HepG2 (cell line): ENCODE data around the gene ETHE1. TPM values are rescaled to one million over a fixed set of nuclear protein-coding genes. Genes with fewer than 3 reads are reported as not detected.

Experiments used
- AKNA ChIP-seq: sonication (generic); formaldehyde crosslinking; IDR thresholded peaks from 2 replicates; pipeline ENCODE4 v1.4.0; 2020; ENCODE audit warnings: missing genetic modification reagents, borderline replicate concordance
- ATAD3A ChIP-seq: sonication (generic); formaldehyde crosslinking; IDR thresholded peaks from 2 replicates; pipeline ENCODE4 v1.4.0; 2020; ENCODE audit warnings: missing genetic modification reagents
- CC2D1A ChIP-seq: sonication (generic); formaldehyde crosslinking; IDR thresholded peaks from 2 replicates; pipeline ENCODE4 v1.8.1; 2023; ENCODE audit warnings: mild to moderate bottlenecking, missing genetic modification reagents
- CREM ChIP-seq, 2 experiments: sonication (generic) in 1 of 2; formaldehyde crosslinking in 1 of 2; IDR thresholded peaks; 2 replicates each; pipeline versions ENCODE4 v1.4.0 to v1.6.1; 2016 to 2020; ENCODE audit warnings: antibody characterized with exemption in 1 of 2, mild to moderate bottlenecking in 1 of 2, missing genetic modification reagents in 1 of 2
- HOXD1 ChIP-seq: sonication (generic); formaldehyde crosslinking; IDR thresholded peaks from 2 replicates; pipeline ENCODE4 v1.5.0; 2020; ENCODE audit warnings: missing genetic modification reagents
- MLLT10 ChIP-seq: sonication (generic); formaldehyde crosslinking; IDR thresholded peaks from 2 replicates; pipeline ENCODE4 v1.4.0; 2020; ENCODE audit warnings: missing genetic modification reagents
- STAT6 ChIP-seq: sonication (generic); formaldehyde crosslinking; IDR thresholded peaks from 2 replicates; pipeline ENCODE4 v1.4.0; 2020; ENCODE audit warnings: missing genetic modification reagents, mild to moderate bottlenecking, borderline replicate concordance
- ZBTB10 ChIP-seq: sonication (generic); formaldehyde crosslinking; IDR thresholded peaks from 2 replicates; pipeline ENCODE4 v1.4.0; 2020; ENCODE audit warnings: missing genetic modification reagents, borderline replicate concordance
- ZBTB33 ChIP-seq: sonication (generic); formaldehyde crosslinking; IDR thresholded peaks from 2 replicates; pipeline ENCODE4 v1.4.0; 2020; ENCODE audit warnings: missing genetic modification reagents
- ZNF782 ChIP-seq: sonication (generic); formaldehyde crosslinking; IDR thresholded peaks from 2 replicates; pipeline ENCODE4 v1.4.0; 2020; ENCODE audit warnings: missing genetic modification reagents, mild to moderate bottlenecking, borderline replicate concordance
- polyA plus RNA-seq, 8 experiments: library from polyadenylated mRNA; depleted of rRNA in 3 of 8; stranded (reverse) in 7 of 8; unstranded in 1 of 8; fragments of >200 nt; fragmentation: Illumina TruSeq in 4 of 8; extraction: Trizol in 4 of 8; gene quantifications; 2 replicates each; pipeline versions ENCODE4 v1.2.1 to v1.2.3, GENCODE V29; 2011 to 2016; ENCODE audit warnings: low read depth in 4 of 8, missing spikeins in 1 of 8, mixed read lengths in 1 of 8; ENCODE audit not compliant: insufficient read depth in 1 of 8
- total RNA-seq, 5 experiments: library from RNA; depleted of rRNA; stranded (reverse); fragments of >200 nt; fragmentation: Illumina TruSeq; extraction: Trizol; gene quantifications; 2 replicates each; pipeline ENCODE4 v1.2.3, GENCODE V29; 2016; ENCODE audit warnings: low read depth in 1 of 5
- TF ChIP-seq, protein P1 (sequence below): sonication (generic); formaldehyde crosslinking; IDR thresholded peaks from 2 replicates; pipeline ENCODE4 v1.4.0; 2020; ENCODE audit warnings: mild to moderate bottlenecking, missing genetic modification reagents
- TF ChIP-seq, protein P2 (sequence below): IDR thresholded peaks from 2 replicates; pipeline ENCODE4 v1.6.1; 2016; ENCODE audit warnings: low read depth

ETHE1 gene
- total and polyA plus RNA-seq, 2 of the 13 experiments (the other 11 are each of a cell fraction or from before 2014, with no cell fraction given): 32.5 to 58.4 TPM

DNA sequence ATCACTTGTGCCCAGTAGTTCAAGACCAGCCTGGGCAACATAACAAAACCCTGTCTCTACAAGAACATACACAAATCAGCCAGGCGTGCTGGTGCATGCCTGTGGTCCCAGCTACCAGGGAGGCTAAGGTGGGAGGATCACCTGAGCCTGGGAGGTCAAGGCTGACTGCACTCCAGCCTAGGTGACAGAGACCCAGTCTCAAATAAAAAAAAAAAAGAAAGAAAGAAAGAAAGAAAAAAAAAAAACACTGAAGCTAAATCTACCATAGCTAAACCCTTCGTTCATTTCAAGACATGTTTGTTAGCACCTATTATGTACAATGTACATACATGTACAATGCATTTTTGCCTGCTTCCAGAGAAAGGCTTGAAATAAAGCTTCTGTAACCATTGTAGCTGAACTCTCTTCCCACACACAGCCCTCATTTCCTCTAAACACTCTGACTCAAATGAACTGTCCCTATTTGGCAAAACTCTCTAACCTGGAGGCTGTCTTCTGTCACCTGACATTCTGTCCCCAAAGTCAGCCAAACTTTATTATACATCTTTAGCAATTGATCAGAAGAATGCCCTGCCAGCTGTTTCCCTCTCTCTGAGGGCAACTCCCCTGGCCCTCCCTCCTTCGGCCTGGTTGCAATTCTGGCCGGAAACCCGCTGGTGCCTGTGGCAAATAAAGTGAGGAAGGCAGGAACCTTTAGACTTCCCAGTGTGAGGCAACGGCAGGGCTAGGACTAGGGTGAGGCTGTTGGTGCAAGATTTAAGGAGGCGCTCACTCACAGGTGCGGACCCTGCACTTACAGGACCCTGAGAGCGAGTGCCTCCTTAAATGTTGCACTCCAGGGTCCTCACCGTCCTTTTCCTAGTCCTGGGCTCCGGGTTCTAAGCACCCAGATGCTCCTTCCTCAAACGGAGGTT, 1.8 kb downstream of the ETHE1 start (continued):
- no peak for TF ChIP-seq STAT6 (CRISPR knock-in tag)
- TF ChIP-seq AKNA: no peak
- no peak for TF ChIP-seq ATAD3A (CRISPR knock-in tag)
- TF ChIP-seq MLLT10 (CRISPR knock-in tag): no peak
- TF ChIP-seq, protein P1, sequence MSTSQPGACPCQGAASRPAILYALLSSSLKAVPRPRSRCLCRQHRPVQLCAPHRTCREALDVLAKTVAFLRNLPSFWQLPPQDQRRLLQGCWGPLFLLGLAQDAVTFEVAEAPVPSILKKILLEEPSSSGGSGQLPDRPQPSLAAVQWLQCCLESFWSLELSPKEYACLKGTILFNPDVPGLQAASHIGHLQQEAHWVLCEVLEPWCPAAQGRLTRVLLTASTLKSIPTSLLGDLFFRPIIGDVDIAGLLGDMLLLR (CRISPR knock-in tag): no peak
- no peak for TF ChIP-seq ZBTB10
- TF ChIP-seq ZBTB33 (CRISPR knock-in tag): no peak
- no peak for TF ChIP-seq HOXD1
- no peak; the same call in 1 of the 2 replicates for TF ChIP-seq ZNF782 (CRISPR knock-in tag)
- TF ChIP-seq, protein P2, sequence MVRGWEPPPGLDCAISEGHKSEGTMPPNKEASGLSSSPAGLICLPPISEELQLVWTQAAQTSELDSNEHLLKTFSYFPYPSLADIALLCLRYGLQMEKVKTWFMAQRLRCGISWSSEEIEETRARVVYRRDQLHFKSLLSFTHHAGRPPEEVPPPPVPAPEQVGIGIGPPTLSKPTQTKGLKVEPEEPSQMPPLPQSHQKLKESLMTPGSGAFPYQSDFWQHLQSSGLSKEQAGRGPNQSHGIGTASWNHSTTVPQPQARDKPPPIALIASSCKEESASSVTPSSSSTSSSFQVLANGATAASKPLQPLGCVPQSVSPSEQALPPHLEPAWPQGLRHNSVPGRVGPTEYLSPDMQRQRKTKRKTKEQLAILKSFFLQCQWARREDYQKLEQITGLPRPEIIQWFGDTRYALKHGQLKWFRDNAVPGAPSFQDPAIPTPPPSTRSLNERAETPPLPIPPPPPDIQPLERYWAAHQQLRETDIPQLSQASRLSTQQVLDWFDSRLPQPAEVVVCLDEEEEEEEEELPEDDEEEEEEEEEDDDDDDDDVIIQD: no peak; the same call in 1 of the 2 replicates
- TF ChIP-seq CC2D1A (CRISPR knock-in tag): no peak
- no peak for TF ChIP-seq CREM (IDR thresholded peaks at IDR 0.05)
- no peak for TF ChIP-seq CREM (CRISPR knock-in tag; IDR thresholded peaks at IDR 0.05)
